GM13977 (cell line): ENCODE results near the gene PLCG2.

Experiments used
- DNase-seq: peaks from one replicate; pipeline ENCODE4 v3.0.0; 2012; ENCODE audit warnings: low spot score
- CTCF ChIP-seq: IDR thresholded peaks from 2 replicates; pipeline ENCODE4 v1.5.1; 2012; ENCODE audit warnings: mild to moderate bottlenecking, control low read depth; ENCODE audit not compliant: insufficient read depth; ENCODE audit errors: extremely low read depth, missing control alignments
- in situ Hi-C: fragments of 300-500 bp; cut with MboI; formaldehyde crosslinking; loops from one replicate; pipeline ENCODE4 v1.12.0; 2022; ENCODE audit warnings: low sequenced_read_pairs, low pct_unique_long_range_greater_than_20kb, mixed read lengths, inconsistent platforms; ENCODE audit not compliant: unreplicated experiment

The PLCG2 gene

GRCh38 chr16:81778861-81779535 is at the start of gene PLCG2:
Gene PLCG2 (plus strand): TSS chr16:81779291. CDS start chr16:81785990, 6,699 bp downstream.
- in situ Hi-C loops = no loop called here
- DNase-seq = peak; percentile 94
- peak; percentile 1 for TF ChIP-seq CTCF

- DNase-seq = no peak
- no peak for TF ChIP-seq CTCF
- in situ Hi-C loops = loop anchor here (10.0 kb wide), 3 partner anchors 95 to 365 kb away; no protein-coding TSS in a partner anchor
Observed at GRCh38 chr16:81729451-81729850, 49.6 kb upstream of the PLCG2 start.

GRCh38 chr16:81730090-81731051 is 48.7 kb upstream of the PLCG2 start:
- TF ChIP-seq CTCF = peak; percentile 69
- in situ Hi-C loops = no loop called here
- peak; percentile 76 for DNase-seq

- no peak for TF ChIP-seq CTCF
- in situ Hi-C loops = no loop called here
- DNase-seq = no peak
Observed at GRCh38 chr16:81731649-81732048, 47.4 kb upstream of the PLCG2 start.

DNA sequence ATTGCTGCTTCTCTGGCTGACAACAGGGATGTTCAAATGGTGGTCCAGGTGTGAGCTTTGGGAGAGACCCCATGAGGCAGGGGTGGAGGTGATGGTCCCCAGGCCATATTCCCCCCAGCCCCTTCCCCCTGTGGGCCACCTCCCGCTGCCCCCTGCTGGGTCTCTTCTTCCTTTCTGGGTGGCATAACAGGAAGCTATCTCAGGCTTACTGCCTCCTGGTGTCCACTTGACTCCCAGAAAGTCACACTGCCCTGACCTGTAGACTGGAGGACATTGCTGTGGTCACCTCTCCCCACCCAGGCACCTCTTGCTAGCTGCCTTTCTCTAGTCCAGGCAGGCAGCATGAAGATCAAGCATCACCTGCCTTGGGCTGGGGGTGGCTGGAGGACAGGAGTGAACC is 46.4 kb upstream of the PLCG2 start:
- in situ Hi-C loops = no loop called here
- TF ChIP-seq CTCF = no peak

GRCh38 chr16:81733295-81733694 is 45.8 kb upstream of the PLCG2 start:
- DNase-seq = no peak
- no peak for TF ChIP-seq CTCF
- in situ Hi-C loops = no loop called here

More for the DNA sequence above, 46.4 kb upstream of the PLCG2 start:
- DNase-seq = no peak
